Heart left ventricle (tissue), 16 donors: ENCODE measurements around the gene GSTM5. TPM values are rescaled to one million over a fixed set of nuclear protein-coding genes. Genes with fewer than 3 reads are reported as not detected.
"Not testable (repeated sequence)": the region's sequence is repeated elsewhere in the genome, so short reads cannot be mapped to it uniquely, and the experiment has no call there.

Experiments used
- ATAC-seq, 4 donors: fragments of 200-7000 bp; cut with Tn5 transposase; one replicate each; pipeline ENCODE4 v1.9.1; 2020 to 2022; ENCODE audit warnings: moderate library complexity in 4 of 4, mild to moderate bottlenecking in 3 of 4, moderate number of reproducible peaks in 1 of 4
- DNase-seq, 5 donors: peaks; one replicate each; pipeline ENCODE4 v3.0.0-alpha.2; 2020
- H3K27ac ChIP-seq, 12 donors: fragments of 200-600 bp; sonication (generic) in 4 of 12; one replicate each; pipeline versions ENCODE4 v1.5.0 to v1.8.0; 2016 to 2022; ENCODE audit warnings: mild to moderate bottlenecking in 2 of 12
- H3K27me3 ChIP-seq, 9 donors: fragments of 200-600 bp; sonication (generic) in 2 of 9; one replicate each; pipeline versions ENCODE4 v1.5.1 to v1.8.0; 2016 to 2022; ENCODE audit warnings: mild to moderate bottlenecking in 3 of 9
- H3K36me3 ChIP-seq, 9 donors: fragments of 200-600 bp; sonication (generic) in 2 of 9; one replicate each; pipeline versions ENCODE4 v1.5.0 to v1.8.0; 2018 to 2022; ENCODE audit warnings: mild to moderate bottlenecking in 2 of 9
- H3K4me1 ChIP-seq, 12 donors: fragments of 200-600 bp; sonication (generic) in 4 of 12; one replicate each; pipeline versions ENCODE4 v1.5.0 to v1.8.0; 2016 to 2022; ENCODE audit warnings: mild to moderate bottlenecking in 3 of 12
- H3K4me3 ChIP-seq, 12 donors: fragments of 200-600 bp; sonication (generic) in 4 of 12; one replicate each; pipeline versions ENCODE4 v1.5.0 to v1.8.0; 2017 to 2022; ENCODE audit warnings: mild to moderate bottlenecking in 9 of 12, moderate library complexity in 4 of 12
- H3K9me3 ChIP-seq, 12 donors: fragments of 200-600 bp; sonication (generic) in 4 of 12; one replicate each; pipeline versions ENCODE4 v1.5.0 to v1.8.0; 2016 to 2022; ENCODE audit warnings: mild to moderate bottlenecking in 1 of 12
- CTCF ChIP-seq, 12 donors: fragments of 200-600 bp; sonication (generic) in 4 of 12; IDR thresholded peaks; one replicate each; pipeline versions ENCODE4 v1.5.0 to v1.8.0; 2018 to 2022; ENCODE audit warnings: antibody characterized with exemption in 12 of 12, mild to moderate bottlenecking in 5 of 12
- POLR2A ChIP-seq, 2 donors: fragments of 450-650 bp; IDR thresholded peaks; one replicate each; pipeline ENCODE4 v1.6.1; 2017; ENCODE audit warnings: antibody characterized with exemption in 2 of 2, mild to moderate bottlenecking in 2 of 2, moderate library complexity in 2 of 2
- WGBS, 4 donors: extraction: QIAGEN DNeasy Blood & Tissue Kit in 2 of 4; methylation state at CpG; one replicate each; pipeline versions ENCODE4 v1.1.5 to v1.1.7; 2013 to 2018; 5-methylcytosine and 5-hydroxymethylcytosine counted together
- intact Hi-C, 10 donors: fragments of 100-400 bp; cut with DNase I; formaldehyde crosslinking; loops; one replicate each; pipeline versions ENCODE4 v1.11.1 to v1.14.2; 2022
- polyA plus RNA-seq, 2 donors: library from polyadenylated mRNA; stranded (reverse); fragments of 200-250 nt; gene quantifications; one replicate each; pipeline ENCODE4 v1.2.3, GENCODE V29; 2013
- total RNA-seq, 9 donors: library from RNA; depleted of rRNA in 2 of 9; stranded (reverse); fragments of >200 nt in 2 of 9; fragmentation: NEBNext Ultra II Directional in 3 of 9; extraction: Animal tissue kit (Norgen Biotek cat#: 25700) in 3 of 9; gene quantifications; one replicate each; pipeline versions ENCODE4 v1.1.0 to v1.2.4, GENCODE V29; 2016 to 2023
- donor health status: ischemic (EF 13 %, LVEDD 7.1; RV severe dilation, severe dysfunction).
- donor health status: healthy with polysubstance abuse.
- donor health status: DM: no; HTN: yes; CAD: no.
- donor health status: DM: no; HTN: no; CAD: no.
- donor health status: ischemic (EF 25% LVEDD 6.9; RV normal size, moderate dysfunction).
- donor health status: ischemic (EF 25% LVEDD 5.7; RV mildly dilated, moderate dysfunction).
- donor health status: healthy.
- donor health status: DM: yes; HTN: yes; CAD: no.
- donor health status: ischemic (EF 35%, LVEDD 5.7; RV mildly dilated, moderate dysfunction).
- donor health status: nonischemic (EF 11% LVEDD 7.7; RV severe dilation, severe dysfunction).
- donor health status: DM: yes; HTN: yes; CAD: no.
- donor health status: PGD.
- donor health status: ischemic (EF 29% LVEDD 5.4; RV normal size, mild dysfunction).
- donor health status: nonischemic (EF 23%, LVEDD 6.1; RV moderate dilation, normal function).

The GSTM5 gene
- total and polyA plus RNA-seq, 11 donors: 0.49 to 9.0 (median 2.1) TPM; not detected in 1

- peak in 3 of 5 donors; percentile 82 to 91 (median 90) for DNase-seq
- H3K27ac ChIP-seq: peak within 1 kb of the TSS in 6 of 12 donors; percentile 57 to 88 (median 84)
- ATAC-seq: peak in 2 of 4 donors; percentile 96 to 99
Measured at GRCh38 chr1:109687641-109688499, 24.2 kb upstream of the GSTM5 start, which contains the start of gene GSTM1. GSTM1 (plus strand) TSS chr1:109687817; CDS start chr1:109687874, 57 bp downstream.

GRCh38 chr1:109689844-109690405, 22.1 kb upstream of the GSTM5 start:
- 52% methylated on average over 4 to 6 of the region's 6 CpGs; no CpG with 5 or more reads in 2 of the 4 donors for WGBS, 4 donors
- no peak overlapping the region for H3K27ac ChIP-seq
- no peak for DNase-seq

More at GRCh38 chr1:109687641-109688499, 24.2 kb upstream of the GSTM5 start, which contains the start of gene GSTM1:
- peaks cover 0 to 6% (median 0%) of the 10 kb centered on the region in 12 donors for H3K9me3 ChIP-seq
- intact Hi-C loops: loop anchor here in 4 of 10 donors (5.0 kb wide), 2 partner anchors 36 to 46 kb away; no protein-coding TSS in a partner anchor
- 3 to 4% methylated on average over 19 to 46 of the region's 46 CpGs; no CpG with 5 or more reads in 2 of the 4 donors for WGBS, 4 donors
- peaks cover 0 to 4% (median 0%) of the 10 kb centered on the region in 9 donors for H3K36me3 ChIP-seq
- peak within 1 kb of the TSS in 6 of 12 donors; percentile 53 to 78 (median 62) for H3K4me3 ChIP-seq
- peaks cover 0 to 16% (median 0%) of the 10 kb centered on the region in 12 donors for H3K4me1 ChIP-seq
- peak in 5 of 12 donors; percentile 37 to 80 (median 63) for TF ChIP-seq CTCF (IDR thresholded peaks at IDR 0.05)
- peak in 1 of 2 donors; percentile 62 for TF ChIP-seq POLR2A (IDR thresholded peaks at IDR 0.05)
- H3K27me3 ChIP-seq: no peaks in the 10 kb centered on the region

GRCh38 chr1:109691759-109692158, 20.3 kb upstream of the GSTM5 start:
- TF ChIP-seq POLR2A (IDR thresholded peaks at IDR 0.05) (no peak), CTCF (IDR thresholded peaks at IDR 0.05) (no peak)

More at GRCh38 chr1:109689844-109690405, 22.1 kb upstream of the GSTM5 start:
- H3K27me3 ChIP-seq: no peaks in the 10 kb centered on the region
- TF ChIP-seq CTCF (IDR thresholded peaks at IDR 0.05): no peak
- ATAC-seq: no peak
- intact Hi-C loops: loop anchor here in 4 of 10 donors (5.0 kb wide), 2 partner anchors 38 to 48 kb away; no protein-coding TSS in a partner anchor
- peaks cover 0 to 16% (median 0%) of the 10 kb centered on the region in 12 donors for H3K4me1 ChIP-seq
- H3K9me3 ChIP-seq: no peaks in the 10 kb centered on the region
- H3K36me3 ChIP-seq: peaks cover 0 to 7% (median 0%) of the 10 kb centered on the region in 9 donors
- no peak overlapping the region for H3K4me3 ChIP-seq

DNA sequence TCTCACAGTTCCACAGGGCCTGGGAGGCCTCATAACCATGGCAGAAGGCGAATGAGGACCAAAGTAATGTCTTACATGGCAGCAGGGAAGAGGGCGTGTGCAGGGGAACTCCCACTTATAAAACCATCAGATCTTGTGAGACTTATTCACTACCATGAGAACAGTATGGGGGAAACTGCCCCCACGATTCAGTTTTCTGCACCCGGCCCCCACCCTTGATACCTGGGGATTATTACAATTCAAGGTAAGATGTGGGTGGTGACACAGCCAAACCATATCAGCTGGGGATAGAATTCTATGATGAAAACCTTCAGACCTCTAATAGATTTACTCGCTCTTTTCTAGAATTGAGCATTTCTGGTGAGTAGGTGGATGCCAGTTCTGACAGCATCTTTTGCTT, 17.7 kb upstream of the GSTM5 start:
- ATAC-seq, DNase-seq, H3K27me3 ChIP-seq, H3K9me3 ChIP-seq, H3K27ac ChIP-seq, H3K4me3 ChIP-seq, intact Hi-C loops: not testable (repeated sequence)
- H3K4me1 ChIP-seq: peaks cover 0 to 11% (median 0%) of the 10 kb centered on the region in 12 donors
- peaks cover 0 to 15% (median 0%) of the 10 kb centered on the region in 9 donors for H3K36me3 ChIP-seq
- WGBS, 4 donors: 96 to 100% methylated on average over 1 to 5 of the region's 5 CpGs; no CpG with 5 or more reads in 2 of the 4 donors

More at GRCh38 chr1:109691759-109692158, 20.3 kb upstream of the GSTM5 start:
- intact Hi-C loops: no loop called here
- Histone ChIP-seq H3K4me3 (no peak overlapping the region), H3K27ac (peak overlapping the region in 1 of 12 donors; percentile 14), H3K4me1 (peaks cover 0 to 20% (median 0%) of the 10 kb centered on the region in 12 donors), H3K36me3 (peaks cover 0 to 11% (median 0%) of the 10 kb centered on the region in 9 donors), H3K27me3 (no peaks in the 10 kb centered on the region), H3K9me3 (no peaks in the 10 kb centered on the region)
- 72 to 73% methylated on average over 3 to 6 of the region's 6 CpGs; no CpG with 5 or more reads in 2 of the 4 donors for WGBS, 4 donors
- ATAC-seq (peak in 1 of 4 donors; percentile 17), DNase-seq (peak in 1 of 5 donors; percentile 51)

GRCh38 chr1:109695138-109695537, 16.9 kb upstream of the GSTM5 start:
- WGBS, 4 donors: 89 to 90% methylated on average over 3 of the region's 3 CpGs; no CpG with 5 or more reads in 2 of the 4 donors
- H3K27ac ChIP-seq, H3K9me3 ChIP-seq, ATAC-seq, H3K27me3 ChIP-seq, intact Hi-C loops, H3K4me3 ChIP-seq, DNase-seq: not testable (repeated sequence)
- Histone ChIP-seq H3K36me3 (peaks cover 0 to 15% (median 0%) of the 10 kb centered on the region in 9 donors), H3K4me1 (peaks cover 0 to 11% (median 0%) of the 10 kb centered on the region in 12 donors)
